Measurements from ENCODE around the gene IRX5.

DNA sequence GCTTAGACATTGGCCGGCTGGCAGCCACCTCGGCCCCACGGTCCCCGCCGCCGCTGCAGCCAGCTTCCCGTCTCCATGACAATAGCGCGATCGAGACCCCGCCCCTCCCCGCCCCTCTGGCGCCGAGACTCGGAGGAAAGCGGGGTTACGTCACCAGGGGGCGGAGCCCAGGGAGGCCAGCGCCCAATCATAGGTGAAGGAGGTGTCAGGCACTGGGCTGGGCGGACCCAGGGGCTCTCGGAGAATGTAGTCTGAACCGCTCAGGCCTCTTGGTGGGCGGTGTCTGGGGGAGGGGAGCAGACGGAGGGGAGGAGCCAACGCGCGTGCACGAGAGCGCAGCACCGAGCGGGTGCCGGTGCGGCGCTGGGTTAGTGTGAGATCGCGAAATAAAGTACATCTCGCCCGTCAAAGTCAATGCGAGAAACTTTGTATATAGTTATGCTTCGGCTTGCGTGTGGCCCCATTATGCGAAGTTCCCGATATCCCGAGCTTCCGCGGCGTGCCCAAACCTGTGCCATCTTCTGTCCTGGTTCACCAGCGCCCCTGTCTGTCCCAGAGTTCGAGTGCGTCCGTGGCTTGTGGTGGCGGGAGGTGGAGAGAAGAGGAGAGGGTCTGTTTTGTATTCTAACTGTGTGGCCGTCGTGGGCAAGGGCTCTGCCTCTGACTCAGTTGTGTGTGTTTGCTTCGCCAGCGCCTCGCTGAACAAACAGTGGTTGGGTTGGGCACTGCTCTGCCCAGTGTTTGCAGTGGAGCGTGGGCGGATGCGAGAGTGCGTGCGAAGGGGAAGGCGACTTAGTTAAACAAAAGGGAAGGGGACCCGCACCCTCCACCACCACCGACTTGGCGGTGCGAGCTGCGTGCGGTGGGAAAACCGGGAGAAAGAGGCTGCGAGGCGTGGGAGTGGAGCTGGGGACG, 1.3 kb upstream of the IRX5 start:
- TF ChIP-seq, protein P1, sequence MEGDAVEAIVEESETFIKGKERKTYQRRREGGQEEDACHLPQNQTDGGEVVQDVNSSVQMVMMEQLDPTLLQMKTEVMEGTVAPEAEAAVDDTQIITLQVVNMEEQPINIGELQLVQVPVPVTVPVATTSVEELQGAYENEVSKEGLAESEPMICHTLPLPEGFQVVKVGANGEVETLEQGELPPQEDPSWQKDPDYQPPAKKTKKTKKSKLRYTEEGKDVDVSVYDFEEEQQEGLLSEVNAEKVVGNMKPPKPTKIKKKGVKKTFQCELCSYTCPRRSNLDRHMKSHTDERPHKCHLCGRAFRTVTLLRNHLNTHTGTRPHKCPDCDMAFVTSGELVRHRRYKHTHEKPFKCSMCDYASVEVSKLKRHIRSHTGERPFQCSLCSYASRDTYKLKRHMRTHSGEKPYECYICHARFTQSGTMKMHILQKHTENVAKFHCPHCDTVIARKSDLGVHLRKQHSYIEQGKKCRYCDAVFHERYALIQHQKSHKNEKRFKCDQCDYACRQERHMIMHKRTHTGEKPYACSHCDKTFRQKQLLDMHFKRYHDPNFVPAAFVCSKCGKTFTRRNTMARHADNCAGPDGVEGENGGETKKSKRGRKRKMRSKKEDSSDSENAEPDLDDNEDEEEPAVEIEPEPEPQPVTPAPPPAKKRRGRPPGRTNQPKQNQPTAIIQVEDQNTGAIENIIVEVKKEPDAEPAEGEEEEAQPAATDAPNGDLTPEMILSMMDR (IDR thresholded peaks at IDR 0.05 in 8 of 11, conservative IDR thresholded peaks at IDR 0.05 in 3 of 11) = peak in 2 of 11 experiments; percentile 6 to 25
- TF ChIP-seq POLR2AphosphoS5 (IDR thresholded peaks at IDR 0.05) (peak in 2 of 3 donors; percentile 69 to 71), POLR2A (IDR thresholded peaks at IDR 0.05) (no peak)

Measured in spleen (tissue), 7 donors.